SK-N-SH treated with all-trans-retinoic acid at 6 μM for 48 hours (cell line): ENCODE measurements around the gene HS6ST3.
A peak's percentile ranks its signal among the peaks of the same experiment; 100 is the strongest.

ENCODE experiments used
- ATAC-seq: fragments of 200-7000 bp; cut with Tn5 transposase; 3 replicates; pipeline ENCODE4 v1.9.1; 2020; ENCODE audit warnings: mild to moderate bottlenecking, moderate library complexity
- ARNTL ChIP-seq: fragments of 450-650 bp; formaldehyde crosslinking; IDR thresholded peaks from 2 replicates; pipeline ENCODE4 v1.5.0; 2020; ENCODE audit warnings: low read depth, mild to moderate bottlenecking, moderate library complexity, borderline replicate concordance
- BACH2 ChIP-seq: fragments of 250-450 bp; sonication (Bioruptor Pico); IDR thresholded peaks from 2 replicates; pipeline ENCODE4 v1.9.0; 2021; ENCODE audit warnings: mild to moderate bottlenecking, borderline replicate concordance
- CSDC2 ChIP-seq: fragments of 250-450 bp; sonication (Bioruptor Pico); IDR thresholded peaks from 2 replicates; pipeline ENCODE4 v1.5.0; 2020; ENCODE audit warnings: mild to moderate bottlenecking, moderate library complexity
- ESRRG ChIP-seq: fragments of 250-450 bp; sonication (Bioruptor Pico); IDR thresholded peaks from 2 replicates; pipeline ENCODE4 v1.6.1; 2021; ENCODE audit warnings: mild to moderate bottlenecking
- GLIS3 ChIP-seq: fragments of 250-450 bp; sonication (Bioruptor Pico); IDR thresholded peaks from 2 replicates; pipeline ENCODE4 v1.5.0; 2020; ENCODE audit warnings: mild to moderate bottlenecking, moderate library complexity
- ISL1 ChIP-seq: fragments of 250-450 bp; sonication (Bioruptor Pico); IDR thresholded peaks from 2 replicates; pipeline ENCODE4 v2.1.2; 2022; ENCODE audit warnings: mild to moderate bottlenecking, moderate library complexity
- OSR1 ChIP-seq: fragments of 250-450 bp; sonication (Bioruptor Pico); IDR thresholded peaks from 2 replicates; pipeline ENCODE4 v1.8.0; 2022; ENCODE audit warnings: moderate library complexity, mild to moderate bottlenecking, inconsistent platforms
- PATZ1 ChIP-seq: fragments of 250-450 bp; sonication (Bioruptor Pico); IDR thresholded peaks from 2 replicates; pipeline ENCODE4 v1.8.0; 2020; ENCODE audit warnings: mild to moderate bottlenecking, moderate library complexity, borderline replicate concordance
- POU6F1 ChIP-seq: fragments of 250-450 bp; sonication (Bioruptor Pico); IDR thresholded peaks from 2 replicates; pipeline ENCODE4 v1.8.0; 2021; ENCODE audit warnings: low read depth, mild to moderate bottlenecking, moderate library complexity, borderline replicate concordance
- PPARA ChIP-seq: fragments of 250-450 bp; sonication (Bioruptor Pico); IDR thresholded peaks from 2 replicates; pipeline ENCODE4 v1.5.0; 2020; ENCODE audit warnings: mild to moderate bottlenecking, borderline replicate concordance
- RARB ChIP-seq: fragments of 250-450 bp; sonication (Bioruptor Pico); IDR thresholded peaks from 2 replicates; pipeline ENCODE4 v1.8.0; 2021; ENCODE audit warnings: mild to moderate bottlenecking, moderate library complexity
- SNAI2 ChIP-seq: fragments of 250-450 bp; sonication (Bioruptor Pico); IDR thresholded peaks from 2 replicates; pipeline ENCODE4 v1.5.0; 2020; ENCODE audit warnings: mild to moderate bottlenecking, moderate library complexity
- TCF4 ChIP-seq: fragments of 250-450 bp; sonication (Bioruptor Pico); IDR thresholded peaks from 2 replicates; pipeline ENCODE4 v1.8.0; 2021; ENCODE audit warnings: mild to moderate bottlenecking, moderate library complexity, borderline replicate concordance
- TOX ChIP-seq: fragments of 250-450 bp; sonication (Bioruptor Pico); IDR thresholded peaks from 2 replicates; pipeline ENCODE4 v1.8.0; 2021; ENCODE audit warnings: mild to moderate bottlenecking, moderate library complexity, borderline replicate concordance
- ZC3H10 ChIP-seq: fragments of 250-450 bp; sonication (Bioruptor Pico); IDR thresholded peaks from 2 replicates; pipeline ENCODE4 v1.5.1; 2021; ENCODE audit warnings: mild to moderate bottlenecking, moderate library complexity
- ZFP3 ChIP-seq: fragments of 250-450 bp; sonication (Bioruptor Pico); IDR thresholded peaks from 2 replicates; pipeline ENCODE4 v1.5.0; 2020; ENCODE audit warnings: mild to moderate bottlenecking, moderate library complexity
- ZFP30 ChIP-seq: fragments of 450-650 bp; formaldehyde crosslinking; IDR thresholded peaks from 2 replicates; pipeline ENCODE4 v1.5.0; 2022; ENCODE audit warnings: mild to moderate bottlenecking, moderate library complexity
- ZNF565 ChIP-seq: fragments of 450-650 bp; formaldehyde crosslinking; conservative IDR thresholded peaks from 2 replicates; pipeline ENCODE4 v1.5.0; 2020; ENCODE audit warnings: low read depth, mild to moderate bottlenecking, moderate library complexity
- ZNF70 ChIP-seq: fragments of 450-650 bp; formaldehyde crosslinking; IDR thresholded peaks from 2 replicates; pipeline ENCODE4 v1.5.0; 2020; ENCODE audit warnings: mild to moderate bottlenecking, moderate library complexity
- ZNF8 ChIP-seq: fragments of 450-650 bp; formaldehyde crosslinking; IDR thresholded peaks from 2 replicates; pipeline ENCODE4 v1.5.0; 2020; ENCODE audit warnings: mild to moderate bottlenecking, moderate library complexity
- TF ChIP-seq, protein P1 (sequence below): fragments of 250-450 bp; sonication (Bioruptor Pico); IDR thresholded peaks from 2 replicates; pipeline ENCODE4 v1.5.1; 2020; ENCODE audit warnings: low read depth, mild to moderate bottlenecking, moderate library complexity
- TF ChIP-seq, protein P2 (sequence below): fragments of 250-450 bp; sonication (Bioruptor Pico); IDR thresholded peaks from 2 replicates; pipeline ENCODE4 v1.5.1; 2021; ENCODE audit warnings: mild to moderate bottlenecking, moderate library complexity
- TF ChIP-seq, protein P3 (sequence below): fragments of 250-450 bp; sonication (Bioruptor Pico); IDR thresholded peaks from 2 replicates; pipeline ENCODE4 v1.5.0; 2020; ENCODE audit warnings: mild to moderate bottlenecking, moderate library complexity

Gene HS6ST3

GRCh38 chr13:96690998-96691397 lies 601.1 kb downstream of the HS6ST3 start:
- ATAC-seq = no peak

DNA sequence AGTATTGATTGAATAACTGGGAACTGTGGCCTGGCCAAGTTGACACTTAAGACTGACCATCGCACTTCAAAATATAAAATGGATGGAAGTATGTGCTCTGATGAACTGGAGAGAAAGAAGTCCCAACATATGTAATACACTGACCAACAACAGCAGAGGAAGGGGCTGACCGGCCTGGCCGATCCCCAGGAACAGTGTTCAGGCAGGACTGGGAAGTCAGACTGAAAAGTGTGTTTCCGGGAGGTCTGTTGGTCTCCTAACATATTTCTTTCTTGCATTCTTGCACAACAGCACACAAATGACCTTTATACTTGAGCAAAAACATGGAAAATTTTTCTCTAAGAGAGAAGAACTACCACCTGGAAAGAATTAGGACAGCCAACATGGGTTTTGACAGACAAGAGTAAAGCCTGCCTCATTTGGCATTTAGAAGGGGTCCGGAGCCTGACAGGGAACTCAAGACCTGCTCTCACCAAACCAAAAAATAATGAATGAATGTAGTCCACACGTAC lies 606.5 kb downstream of the HS6ST3 start:
- no peak for ATAC-seq

More at GRCh38 chr13:96690998-96691397, 601.1 kb downstream of the HS6ST3 start:
- no peak for TF ChIP-seq ARNTL
- TF ChIP-seq ISL1 (CRISPR knock-in tag) = 0 out of 2 replicates have a peak, but pooled peaks have one; percentile 13

DNA sequence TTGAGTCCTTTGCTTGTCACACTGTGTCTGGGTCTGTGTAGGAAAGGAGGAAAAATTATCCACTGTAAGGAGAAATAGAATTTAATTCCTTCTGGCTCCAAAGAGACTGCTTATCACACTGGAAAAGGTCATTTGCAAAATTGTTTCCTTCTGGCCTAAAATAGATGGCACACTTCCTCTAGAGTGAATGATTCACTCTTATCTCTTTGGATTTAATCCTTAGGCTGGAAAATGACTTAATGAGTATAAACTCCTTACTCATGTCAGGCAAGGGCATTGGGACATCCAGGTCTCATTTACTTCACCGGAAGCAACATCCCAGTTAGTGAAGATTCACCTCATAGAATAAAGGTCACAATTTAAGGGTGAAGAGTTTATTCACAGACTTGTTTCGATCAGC lies 610.8 kb downstream of the HS6ST3 start:
- no peak for ATAC-seq
- TF ChIP-seq PATZ1 (CRISPR knock-in tag) (no peak), ISL1 (CRISPR knock-in tag) (peak; percentile 69)
- TF ChIP-seq, protein P1, sequence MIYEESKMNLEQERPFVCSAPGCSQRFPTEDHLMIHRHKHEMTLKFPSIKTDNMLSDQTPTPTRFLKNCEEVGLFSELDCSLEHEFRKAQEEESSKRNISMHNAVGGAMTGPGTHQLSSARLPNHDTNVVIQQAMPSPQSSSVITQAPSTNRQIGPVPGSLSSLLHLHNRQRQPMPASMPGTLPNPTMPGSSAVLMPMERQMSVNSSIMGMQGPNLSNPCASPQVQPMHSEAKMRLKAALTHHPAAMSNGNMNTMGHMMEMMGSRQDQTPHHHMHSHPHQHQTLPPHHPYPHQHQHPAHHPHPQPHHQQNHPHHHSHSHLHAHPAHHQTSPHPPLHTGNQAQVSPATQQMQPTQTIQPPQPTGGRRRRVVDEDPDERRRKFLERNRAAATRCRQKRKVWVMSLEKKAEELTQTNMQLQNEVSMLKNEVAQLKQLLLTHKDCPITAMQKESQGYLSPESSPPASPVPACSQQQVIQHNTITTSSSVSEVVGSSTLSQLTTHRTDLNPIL (CRISPR knock-in tag) = peak; percentile 44; the same call in 1 of the 2 replicates

More for the DNA sequence above, 606.5 kb downstream of the HS6ST3 start:
- TF ChIP-seq ZNF8 (no peak), POU6F1 (CRISPR knock-in tag) (no peak), BACH2 (CRISPR knock-in tag) (no peak), ZC3H10 (CRISPR knock-in tag) (no peak), GLIS3 (CRISPR knock-in tag) (no peak), CSDC2 (CRISPR knock-in tag) (no peak), ESRRG (no peak), OSR1 (no peak), SNAI2 (no peak), ZNF565 (CRISPR knock-in tag) (no peak), ZFP3 (no peak), PPARA (CRISPR knock-in tag) (no peak), ZFP30 (no peak), TOX (CRISPR knock-in tag) (no peak), ISL1 (CRISPR knock-in tag) (no peak), TCF4 (CRISPR knock-in tag) (no peak)
- TF ChIP-seq, protein P2, sequence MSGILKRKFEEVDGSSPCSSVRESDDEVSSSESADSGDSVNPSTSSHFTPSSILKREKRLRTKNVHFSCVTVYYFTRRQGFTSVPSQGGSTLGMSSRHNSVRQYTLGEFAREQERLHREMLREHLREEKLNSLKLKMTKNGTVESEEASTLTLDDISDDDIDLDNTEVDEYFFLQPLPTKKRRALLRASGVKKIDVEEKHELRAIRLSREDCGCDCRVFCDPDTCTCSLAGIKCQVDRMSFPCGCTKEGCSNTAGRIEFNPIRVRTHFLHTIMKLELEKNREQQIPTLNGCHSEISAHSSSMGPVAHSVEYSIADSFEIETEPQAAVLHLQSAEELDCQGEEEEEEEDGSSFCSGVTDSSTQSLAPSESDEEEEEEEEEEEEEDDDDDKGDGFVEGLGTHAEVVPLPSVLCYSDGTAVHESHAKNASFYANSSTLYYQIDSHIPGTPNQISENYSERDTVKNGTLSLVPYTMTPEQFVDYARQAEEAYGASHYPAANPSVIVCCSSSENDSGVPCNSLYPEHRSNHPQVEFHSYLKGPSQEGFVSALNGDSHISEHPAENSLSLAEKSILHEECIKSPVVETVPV (CRISPR knock-in tag) = no peak

DNA sequence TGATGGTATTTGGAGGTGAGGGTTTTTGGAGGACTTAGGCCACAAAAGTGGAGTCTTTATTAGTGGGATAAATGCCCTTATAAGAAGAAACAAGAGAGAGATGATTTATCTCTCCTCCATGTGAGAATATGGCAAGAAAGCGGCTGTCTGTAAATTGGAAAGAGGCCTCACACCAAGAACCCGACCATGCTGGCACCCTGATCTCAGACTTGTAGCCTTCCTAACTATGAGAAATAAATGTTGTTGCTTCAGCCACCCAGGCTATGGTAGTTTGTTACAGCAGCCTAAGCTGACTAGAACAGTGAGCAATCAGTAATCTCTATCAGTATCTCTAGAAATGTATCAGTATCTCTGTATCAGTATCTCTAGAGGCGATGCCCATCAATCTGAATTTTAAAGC lies 617.2 kb downstream of the HS6ST3 start:
- ATAC-seq = no peak
- TF ChIP-seq ZNF8 (no peak), TOX (CRISPR knock-in tag) (no peak), PPARA (CRISPR knock-in tag) (no peak), ZNF565 (CRISPR knock-in tag) (no peak), PATZ1 (CRISPR knock-in tag) (no peak), ZFP3 (no peak), ZFP30 (no peak), TCF4 (CRISPR knock-in tag) (no peak), POU6F1 (CRISPR knock-in tag) (no peak), BACH2 (CRISPR knock-in tag) (no peak), ESRRG (no peak), GLIS3 (CRISPR knock-in tag) (no peak), CSDC2 (CRISPR knock-in tag) (no peak), ZC3H10 (CRISPR knock-in tag) (no peak), ZNF70 (CRISPR knock-in tag) (no peak), ARNTL (no peak), RARB (CRISPR knock-in tag) (no peak)
- TF ChIP-seq, protein P3, sequence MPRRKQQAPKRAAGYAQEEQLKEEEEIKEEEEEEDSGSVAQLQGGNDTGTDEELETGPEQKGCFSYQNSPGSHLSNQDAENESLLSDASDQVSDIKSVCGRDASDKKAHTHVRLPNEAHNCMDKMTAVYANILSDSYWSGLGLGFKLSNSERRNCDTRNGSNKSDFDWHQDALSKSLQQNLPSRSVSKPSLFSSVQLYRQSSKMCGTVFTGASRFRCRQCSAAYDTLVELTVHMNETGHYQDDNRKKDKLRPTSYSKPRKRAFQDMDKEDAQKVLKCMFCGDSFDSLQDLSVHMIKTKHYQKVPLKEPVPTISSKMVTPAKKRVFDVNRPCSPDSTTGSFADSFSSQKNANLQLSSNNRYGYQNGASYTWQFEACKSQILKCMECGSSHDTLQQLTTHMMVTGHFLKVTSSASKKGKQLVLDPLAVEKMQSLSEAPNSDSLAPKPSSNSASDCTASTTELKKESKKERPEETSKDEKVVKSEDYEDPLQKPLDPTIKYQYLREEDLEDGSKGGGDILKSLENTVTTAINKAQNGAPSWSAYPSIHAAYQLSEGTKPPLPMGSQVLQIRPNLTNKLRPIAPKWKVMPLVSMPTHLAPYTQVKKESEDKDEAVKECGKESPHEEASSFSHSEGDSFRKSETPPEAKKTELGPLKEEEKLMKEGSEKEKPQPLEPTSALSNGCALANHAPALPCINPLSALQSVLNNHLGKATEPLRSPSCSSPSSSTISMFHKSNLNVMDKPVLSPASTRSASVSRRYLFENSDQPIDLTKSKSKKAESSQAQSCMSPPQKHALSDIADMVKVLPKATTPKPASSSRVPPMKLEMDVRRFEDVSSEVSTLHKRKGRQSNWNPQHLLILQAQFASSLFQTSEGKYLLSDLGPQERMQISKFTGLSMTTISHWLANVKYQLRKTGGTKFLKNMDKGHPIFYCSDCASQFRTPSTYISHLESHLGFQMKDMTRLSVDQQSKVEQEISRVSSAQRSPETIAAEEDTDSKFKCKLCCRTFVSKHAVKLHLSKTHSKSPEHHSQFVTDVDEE (CRISPR knock-in tag) = no peak
